K562 (cell line): ENCODE data around the gene PI4KA. TPM values are rescaled to one million over a fixed set of nuclear protein-coding genes. Genes with fewer than 3 reads are reported as not detected.

Experiments
- ERF ChIP-seq: fragments of 450-650 bp; formaldehyde crosslinking; IDR thresholded peaks from 2 replicates; pipeline ENCODE4 v1.4.0; 2020; ENCODE audit warnings: mild to moderate bottlenecking, mixed read lengths
- HMGXB4 ChIP-seq: sonication (generic); formaldehyde crosslinking; IDR thresholded peaks from 2 replicates; pipeline ENCODE4 v1.8.1; 2023; ENCODE audit warnings: mild to moderate bottlenecking, missing genetic modification reagents
- IRF2 ChIP-seq: sonication (generic); formaldehyde crosslinking; IDR thresholded peaks from 2 replicates; pipeline ENCODE4 v1.8.1; 2022; ENCODE audit warnings: mild to moderate bottlenecking, missing genetic modification reagents
- MCM7 ChIP-seq, 2 experiments: fragments of 450-650 bp; IDR thresholded peaks; 2 replicates each; pipeline ENCODE4 v1.6.1; 2016 to 2018
- OTX1 ChIP-seq: fragments of 450-650 bp; formaldehyde crosslinking; IDR thresholded peaks from 2 replicates; pipeline ENCODE4 v1.4.0; 2022; ENCODE audit warnings: mild to moderate bottlenecking
- TFAP4 ChIP-seq: sonication (generic); formaldehyde crosslinking; IDR thresholded peaks from 2 replicates; pipeline ENCODE4 v1.8.0; 2022; ENCODE audit warnings: missing genetic modification reagents, mild to moderate bottlenecking, moderate library complexity, borderline replicate concordance
- ZNF197 ChIP-seq: fragments of 200-800 bp; sonication (Bioruptor generic); IDR thresholded peaks from 2 replicates; pipeline ENCODE4 v1.6.1; 2016; ENCODE audit warnings: low read depth, missing genetic modification characterization, missing compliant biosample characterization
- ZNF217 ChIP-seq: sonication (generic); formaldehyde crosslinking; IDR thresholded peaks from 2 replicates; pipeline ENCODE4 v1.8.0; 2022; ENCODE audit warnings: mild to moderate bottlenecking, missing genetic modification reagents
- ZNF316 ChIP-seq: fragments of 450-650 bp; IDR thresholded peaks from 2 replicates; pipeline ENCODE4 v1.6.1; 2016
- ZNF449 ChIP-seq: fragments of 250-450 bp; sonication (Bioruptor Pico); IDR thresholded peaks from 2 replicates; pipeline ENCODE4 v1.8.0; 2022; ENCODE audit warnings: moderate library complexity, mild to moderate bottlenecking, inconsistent platforms
- polyA plus RNA-seq, 8 experiments: library from polyadenylated mRNA; depleted of rRNA in 4 of 8; stranded (reverse) in 5 of 8; unstranded in 3 of 8; fragments of >200 nt; fragmentation: Nextera tagmentation in 2 of 8; fragmentation: Illumina TruSeq in 1 of 8; extraction: Ambion mirVana in 2 of 8; extraction: Trizol in 1 of 8; gene quantifications; 2 replicates each; pipeline versions ENCODE4 v1.2.1 to v1.2.3, GENCODE V29; 2011 to 2014; ENCODE audit warnings: inconsistent platforms in 1 of 8, missing spikeins in 1 of 8
- total RNA-seq, 7 experiments: library from RNA; depleted of rRNA in 6 of 7; stranded (reverse); fragments of >200 nt in 6 of 7; fragmentation: Illumina TruSeq in 2 of 7; extraction: Trizol in 2 of 7; gene quantifications; 2 replicates each; pipeline versions ENCODE4 v1.2.1 to v1.2.3, GENCODE V29; 2011 to 2021; ENCODE audit warnings: low replicate concordance in 1 of 7
- TF ChIP-seq, protein P1 (sequence below): sonication (generic); formaldehyde crosslinking; IDR thresholded peaks from 2 replicates; pipeline ENCODE4 v1.4.0; 2020; ENCODE audit warnings: mild to moderate bottlenecking, missing genetic modification reagents
- TF ChIP-seq, protein P2 (sequence below), 2 experiments: fragments of 450-650 bp; IDR thresholded peaks; 2 replicates each; pipeline ENCODE4 v1.6.1; 2016; ENCODE audit warnings: mild to moderate bottlenecking in 2 of 2, borderline replicate concordance in 1 of 2, low read depth in 1 of 2, moderate library complexity in 1 of 2

PI4KA gene
- total and polyA plus RNA-seq, 9 of the 15 experiments (the other 6 are each of a cell fraction or from before 2014, with no cell fraction given), result 7.3 to 187 (median 84.7) TPM

GRCh38 chr22:20783844-20784723 is 74.5 kb downstream of the PI4KA start (continued):
- TF ChIP-seq, protein P1, sequence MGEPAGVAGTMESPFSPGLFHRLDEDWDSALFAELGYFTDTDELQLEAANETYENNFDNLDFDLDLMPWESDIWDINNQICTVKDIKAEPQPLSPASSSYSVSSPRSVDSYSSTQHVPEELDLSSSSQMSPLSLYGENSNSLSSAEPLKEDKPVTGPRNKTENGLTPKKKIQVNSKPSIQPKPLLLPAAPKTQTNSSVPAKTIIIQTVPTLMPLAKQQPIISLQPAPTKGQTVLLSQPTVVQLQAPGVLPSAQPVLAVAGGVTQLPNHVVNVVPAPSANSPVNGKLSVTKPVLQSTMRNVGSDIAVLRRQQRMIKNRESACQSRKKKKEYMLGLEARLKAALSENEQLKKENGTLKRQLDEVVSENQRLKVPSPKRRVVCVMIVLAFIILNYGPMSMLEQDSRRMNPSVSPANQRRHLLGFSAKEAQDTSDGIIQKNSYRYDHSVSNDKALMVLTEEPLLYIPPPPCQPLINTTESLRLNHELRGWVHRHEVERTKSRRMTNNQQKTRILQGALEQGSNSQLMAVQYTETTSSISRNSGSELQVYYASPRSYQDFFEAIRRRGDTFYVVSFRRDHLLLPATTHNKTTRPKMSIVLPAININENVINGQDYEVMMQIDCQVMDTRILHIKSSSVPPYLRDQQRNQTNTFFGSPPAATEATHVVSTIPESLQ (CRISPR knock-in tag), result no peak
- TF ChIP-seq ERF (CRISPR knock-in tag) (peak; percentile 71; the same call in 1 of the 2 replicates), MCM7 (IDR thresholded peaks at IDR 0.05) (no peak), IRF2 (CRISPR knock-in tag) (no peak), ZNF197 (CRISPR knock-in tag) (no peak), OTX1 (CRISPR knock-in tag) (no peak), ZNF316 (no peak), ZNF449 (no peak), ZNF217 (CRISPR knock-in tag) (no peak), TFAP4 (CRISPR knock-in tag) (no peak), HMGXB4 (CRISPR knock-in tag) (no peak; the same call in 1 of the 2 replicates)
- TF ChIP-seq, protein P2, sequence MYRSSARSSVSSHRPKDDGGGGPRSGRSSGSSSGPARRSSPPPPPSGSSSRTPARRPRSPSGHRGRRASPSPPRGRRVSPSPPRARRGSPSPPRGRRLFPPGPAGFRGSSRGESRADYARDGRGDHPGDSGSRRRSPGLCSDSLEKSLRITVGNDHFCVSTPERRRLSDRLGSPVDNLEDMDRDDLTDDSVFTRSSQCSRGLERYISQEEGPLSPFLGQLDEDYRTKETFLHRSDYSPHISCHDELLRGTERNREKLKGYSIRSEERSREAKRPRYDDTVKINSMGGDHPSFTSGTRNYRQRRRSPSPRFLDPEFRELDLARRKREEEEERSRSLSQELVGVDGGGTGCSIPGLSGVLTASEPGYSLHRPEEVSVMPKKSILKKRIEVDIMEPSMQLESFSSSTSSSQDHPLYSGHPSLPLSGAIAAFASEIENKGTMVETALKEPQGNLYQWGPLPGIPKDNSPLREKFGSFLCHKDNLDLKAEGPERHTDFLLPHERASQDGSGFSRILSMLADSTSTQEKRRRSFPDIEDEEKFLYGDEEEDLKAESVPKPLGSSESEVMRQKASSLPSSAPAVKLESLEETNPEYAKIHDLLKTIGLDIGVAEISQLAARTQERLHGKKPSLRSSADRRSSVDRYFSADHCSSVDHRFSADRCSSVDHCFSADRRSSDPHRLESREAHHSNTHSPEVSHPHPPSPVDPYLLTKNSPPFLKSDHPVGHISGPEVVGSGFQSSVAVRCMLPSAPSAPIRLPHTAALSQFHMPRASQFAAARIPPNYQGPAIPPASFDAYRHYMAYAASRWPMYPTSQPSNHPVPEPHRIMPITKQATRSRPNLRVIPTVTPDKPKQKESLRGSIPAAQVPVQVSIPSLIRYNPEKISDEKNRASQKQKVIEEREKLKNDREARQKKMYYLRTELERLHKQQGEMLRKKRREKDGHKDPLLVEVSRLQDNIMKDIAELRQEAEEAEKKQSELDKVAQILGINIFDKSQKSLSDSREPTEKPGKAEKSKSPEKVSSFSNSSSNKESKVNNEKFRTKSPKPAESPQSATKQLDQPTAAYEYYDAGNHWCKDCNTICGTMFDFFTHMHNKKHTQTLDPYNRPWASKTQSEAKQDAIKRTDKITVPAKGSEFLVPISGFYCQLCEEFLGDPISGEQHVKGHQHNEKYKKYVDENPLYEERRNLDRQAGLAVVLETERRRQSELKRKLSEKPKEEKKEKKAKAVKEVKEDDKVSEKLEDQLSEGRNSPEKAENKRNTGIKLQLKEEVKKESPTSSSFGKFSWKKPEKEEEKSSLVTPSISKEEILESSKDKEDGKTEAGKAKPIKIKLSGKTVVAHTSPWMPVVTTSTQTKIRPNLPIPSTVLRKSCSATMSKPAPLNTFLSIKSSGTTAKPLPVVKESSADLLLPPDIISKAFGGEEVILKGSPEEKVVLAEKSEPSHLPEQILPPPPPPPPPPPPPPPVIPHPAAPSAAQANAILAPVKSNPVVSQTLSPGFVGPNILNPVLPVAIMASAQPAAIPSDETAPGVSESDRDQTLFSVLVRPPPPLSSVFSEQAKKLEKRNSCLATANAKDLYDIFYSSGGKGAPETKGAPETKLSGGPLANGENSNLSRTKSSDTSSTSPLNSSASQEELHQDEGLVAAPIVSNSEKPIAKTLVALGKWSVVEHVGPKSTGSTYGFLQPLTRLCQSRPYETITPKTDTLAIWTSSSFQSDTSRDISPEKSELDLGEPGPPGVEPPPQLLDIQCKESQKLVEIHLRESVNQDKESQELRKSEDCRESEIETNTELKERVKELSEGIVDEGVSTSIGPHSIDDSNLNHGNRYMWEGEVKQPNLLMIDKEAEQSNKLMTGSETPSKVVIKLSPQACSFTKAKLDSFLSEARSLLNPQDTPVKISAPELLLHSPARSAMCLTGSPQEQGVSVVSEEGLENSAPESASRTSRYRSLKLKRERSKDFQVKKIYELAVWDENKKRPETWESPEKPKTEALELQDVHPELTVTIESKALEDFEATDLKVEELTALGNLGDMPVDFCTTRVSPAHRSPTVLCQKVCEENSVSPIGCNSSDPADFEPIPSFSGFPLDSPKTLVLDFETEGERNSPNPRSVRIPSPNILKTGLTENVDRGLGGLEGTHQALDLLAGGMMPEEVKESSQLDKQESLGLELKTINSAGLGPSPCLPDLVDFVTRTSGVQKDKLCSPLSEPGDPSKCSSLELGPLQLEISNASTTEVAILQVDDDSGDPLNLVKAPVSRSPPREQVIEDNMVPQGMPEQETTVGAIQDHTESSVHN (IDR thresholded peaks at IDR 0.05; ENCODE audit: borderline replicate concordance in 1 of 2, low read depth in 1 of 2), result no peak
